KMS-11 (cell line): ENCODE measurements around the gene CRKL.

Experiments used
- H2AFZ ChIP-seq: fragments of 200-600 bp; sonication (generic); 2 replicates; pipeline ENCODE4 v1.6.1; 2016; ENCODE audit warnings: antibody characterized with exemption, mixed run types, low read depth
- H3K27ac ChIP-seq: fragments of 200-600 bp; sonication (generic); 2 replicates; pipeline ENCODE4 v1.6.1; 2016; ENCODE audit warnings: mild to moderate bottlenecking, mixed run types
- H3K27me3 ChIP-seq: fragments of 200-600 bp; sonication (generic); 2 replicates; pipeline ENCODE4 v1.6.1; 2017; ENCODE audit warnings: mild to moderate bottlenecking, low read depth, mixed run types, moderate library complexity; ENCODE audit not compliant: insufficient read depth
- H3K36me3 ChIP-seq: fragments of 200-600 bp; sonication (generic); 2 replicates; pipeline ENCODE4 v1.6.1; 2017; ENCODE audit warnings: mild to moderate bottlenecking, mixed run types; ENCODE audit not compliant: insufficient read depth
- H3K4me1 ChIP-seq: fragments of 200-600 bp; sonication (generic); 2 replicates; pipeline ENCODE4 v1.6.1; 2016; ENCODE audit warnings: mild to moderate bottlenecking, low read depth, mixed run types; ENCODE audit not compliant: poor library complexity, severe bottlenecking
- H3K4me2 ChIP-seq: fragments of 200-600 bp; sonication (generic); 2 replicates; pipeline ENCODE4 v1.7.0; 2016; ENCODE audit warnings: mild to moderate bottlenecking, mixed run types
- H3K4me3 ChIP-seq: fragments of 200-600 bp; sonication (generic); IDR thresholded peaks from 2 replicates; pipeline ENCODE4 v1.6.1; 2017; ENCODE audit warnings: low read depth, low read length, mixed read lengths; ENCODE audit not compliant: insufficient read depth
- H3K79me2 ChIP-seq: fragments of 200-600 bp; sonication (generic); 2 replicates; pipeline ENCODE4 v1.6.1; 2016; ENCODE audit warnings: low read depth, mixed run types; ENCODE audit not compliant: insufficient read depth
- H3K9ac ChIP-seq: fragments of 200-600 bp; sonication (generic); 2 replicates; pipeline ENCODE4 v1.6.1; 2016; ENCODE audit warnings: mild to moderate bottlenecking, mixed run types
- H4K20me1 ChIP-seq: fragments of 200-600 bp; sonication (generic); 2 replicates; pipeline ENCODE4 v1.6.1; 2016; ENCODE audit warnings: mild to moderate bottlenecking, mixed run types; ENCODE audit not compliant: insufficient read depth
- TF ChIP-seq, protein P1 (sequence below): fragments of 200-600 bp; sonication (generic); conservative IDR thresholded peaks from 2 replicates; pipeline ENCODE4 v1.6.1; 2017; ENCODE audit warnings: low read depth, mild to moderate bottlenecking, antibody characterized with exemption, low read length, moderate library complexity, mixed read lengths

CRKL gene

DNA sequence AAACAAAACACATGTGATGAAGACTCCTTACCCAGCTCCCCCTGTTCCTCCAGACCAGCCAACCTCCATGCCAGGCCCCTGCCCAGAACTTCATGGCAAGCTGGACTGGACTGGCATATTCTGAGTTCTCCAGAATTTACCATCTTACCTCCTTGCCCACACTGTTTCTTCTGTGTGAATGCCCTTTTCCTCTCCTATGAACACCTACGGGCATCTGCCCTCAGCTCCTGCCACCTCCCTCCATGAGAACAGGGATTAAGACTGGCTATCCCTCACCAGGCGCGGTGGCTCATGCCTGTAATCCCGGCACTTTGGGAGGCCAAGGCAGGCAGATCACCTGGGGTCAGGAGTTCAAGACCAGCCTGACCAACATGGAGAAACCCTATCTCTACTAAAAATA is 43.4 kb downstream of the CRKL start:
- H4K20me1 ChIP-seq = no peaks in the 10 kb centered on the region
- H3K27ac ChIP-seq = no peak overlapping the region
- H3K36me3 ChIP-seq = no peaks in the 10 kb centered on the region
- H2AFZ ChIP-seq = no peak overlapping the region
- H3K4me1 ChIP-seq = peaks cover 5% of the 10 kb centered on the region
- no peak overlapping the region for H3K9ac ChIP-seq
- no peak overlapping the region for H3K4me2 ChIP-seq
- no peaks in the 10 kb centered on the region for H3K79me2 ChIP-seq
- no peak overlapping the region for H3K4me3 ChIP-seq
- TF ChIP-seq, protein P1, sequence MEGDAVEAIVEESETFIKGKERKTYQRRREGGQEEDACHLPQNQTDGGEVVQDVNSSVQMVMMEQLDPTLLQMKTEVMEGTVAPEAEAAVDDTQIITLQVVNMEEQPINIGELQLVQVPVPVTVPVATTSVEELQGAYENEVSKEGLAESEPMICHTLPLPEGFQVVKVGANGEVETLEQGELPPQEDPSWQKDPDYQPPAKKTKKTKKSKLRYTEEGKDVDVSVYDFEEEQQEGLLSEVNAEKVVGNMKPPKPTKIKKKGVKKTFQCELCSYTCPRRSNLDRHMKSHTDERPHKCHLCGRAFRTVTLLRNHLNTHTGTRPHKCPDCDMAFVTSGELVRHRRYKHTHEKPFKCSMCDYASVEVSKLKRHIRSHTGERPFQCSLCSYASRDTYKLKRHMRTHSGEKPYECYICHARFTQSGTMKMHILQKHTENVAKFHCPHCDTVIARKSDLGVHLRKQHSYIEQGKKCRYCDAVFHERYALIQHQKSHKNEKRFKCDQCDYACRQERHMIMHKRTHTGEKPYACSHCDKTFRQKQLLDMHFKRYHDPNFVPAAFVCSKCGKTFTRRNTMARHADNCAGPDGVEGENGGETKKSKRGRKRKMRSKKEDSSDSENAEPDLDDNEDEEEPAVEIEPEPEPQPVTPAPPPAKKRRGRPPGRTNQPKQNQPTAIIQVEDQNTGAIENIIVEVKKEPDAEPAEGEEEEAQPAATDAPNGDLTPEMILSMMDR = no peak
- H3K27me3 ChIP-seq = peaks cover 10% of the 10 kb centered on the region; the same call in 1 of the 2 replicates

DNA sequence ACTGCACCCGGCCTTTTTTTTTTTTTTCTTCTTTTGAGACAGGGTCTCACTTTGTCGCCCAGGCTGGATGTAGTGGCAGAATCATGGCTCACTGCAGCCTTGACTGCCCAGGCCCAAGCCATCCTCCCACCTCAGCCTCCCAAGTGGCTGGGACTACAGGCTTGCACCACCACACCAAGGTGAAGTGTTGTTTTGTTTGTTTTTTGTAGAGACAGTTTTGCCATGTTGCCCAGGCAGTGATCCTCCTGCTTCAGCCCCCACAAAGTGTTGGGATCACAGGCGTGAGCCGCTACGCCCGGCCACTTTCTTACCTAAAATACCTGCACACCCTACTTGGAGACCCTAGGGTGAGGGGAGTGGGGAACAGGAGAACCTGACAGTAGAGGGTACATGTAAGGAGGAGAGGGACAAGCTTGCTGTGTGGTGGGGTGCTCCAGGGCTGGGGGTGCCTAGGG is 45.3 kb downstream of the CRKL start:
- Histone ChIP-seq H3K4me2 (no peak overlapping the region), H4K20me1 (no peaks in the 10 kb centered on the region), H3K4me1 (peaks cover 5% of the 10 kb centered on the region), H3K27ac (no peak overlapping the region), H2AFZ (no peak overlapping the region), H3K4me3 (no peak overlapping the region), H3K9ac (no peak overlapping the region), H3K79me2 (no peaks in the 10 kb centered on the region), H3K36me3 (no peaks in the 10 kb centered on the region), H3K27me3 (peaks cover 11% of the 10 kb centered on the region; the same call in 1 of the 2 replicates)
- TF ChIP-seq, protein P1 = no peak

DNA sequence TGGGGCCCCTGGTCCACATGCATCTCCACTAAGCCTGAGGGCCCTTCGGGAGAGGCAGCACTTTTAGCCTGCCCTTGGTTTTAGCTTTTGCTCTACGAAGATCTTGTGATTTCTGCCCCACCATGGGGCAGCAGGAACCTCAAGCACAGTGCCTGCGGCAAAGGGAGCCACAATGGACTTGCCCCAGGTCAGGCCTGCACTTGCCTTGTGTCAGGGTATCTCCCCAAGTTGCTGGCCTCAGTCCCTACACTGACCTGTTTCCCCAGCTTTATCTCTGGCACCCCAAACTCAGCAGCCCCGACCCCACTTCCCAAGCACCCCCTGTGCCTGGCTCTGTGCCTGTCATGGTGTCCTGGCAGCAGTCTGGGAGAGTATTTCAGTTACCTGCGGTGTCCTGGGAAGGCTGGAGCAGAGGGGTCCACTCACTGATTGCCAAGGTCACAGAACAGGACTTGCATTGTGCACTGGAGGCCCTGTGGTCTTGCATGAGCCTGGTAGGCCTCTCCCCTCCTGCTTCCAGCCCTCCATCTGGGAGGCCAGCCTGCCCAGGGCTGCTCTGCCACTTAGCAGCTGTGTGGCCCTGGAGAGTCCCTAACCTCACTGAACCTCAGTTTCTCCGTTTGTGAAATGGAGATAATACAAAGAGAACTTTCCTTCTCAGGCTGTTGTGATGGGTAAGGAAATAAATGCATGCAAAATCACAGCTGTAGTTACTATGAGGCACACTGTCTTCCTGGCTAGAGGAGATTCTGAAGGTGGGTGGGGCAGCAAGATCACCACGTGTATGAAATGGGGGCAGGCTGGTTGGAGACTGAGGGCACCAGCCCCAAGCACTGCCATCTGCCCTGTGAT is 46.2 kb downstream of the CRKL start:
- TF ChIP-seq, protein P1 = no peak
- Histone ChIP-seq H3K36me3 (no peaks in the 10 kb centered on the region), H3K4me2 (no peak overlapping the region), H3K27me3 (peaks cover 11% of the 10 kb centered on the region; the same call in 1 of the 2 replicates), H3K27ac (no peak overlapping the region), H2AFZ (no peak overlapping the region), H4K20me1 (no peaks in the 10 kb centered on the region), H3K9ac (no peak overlapping the region), H3K79me2 (no peaks in the 10 kb centered on the region), H3K4me1 (peaks cover 5% of the 10 kb centered on the region), H3K4me3 (no peak overlapping the region)

DNA sequence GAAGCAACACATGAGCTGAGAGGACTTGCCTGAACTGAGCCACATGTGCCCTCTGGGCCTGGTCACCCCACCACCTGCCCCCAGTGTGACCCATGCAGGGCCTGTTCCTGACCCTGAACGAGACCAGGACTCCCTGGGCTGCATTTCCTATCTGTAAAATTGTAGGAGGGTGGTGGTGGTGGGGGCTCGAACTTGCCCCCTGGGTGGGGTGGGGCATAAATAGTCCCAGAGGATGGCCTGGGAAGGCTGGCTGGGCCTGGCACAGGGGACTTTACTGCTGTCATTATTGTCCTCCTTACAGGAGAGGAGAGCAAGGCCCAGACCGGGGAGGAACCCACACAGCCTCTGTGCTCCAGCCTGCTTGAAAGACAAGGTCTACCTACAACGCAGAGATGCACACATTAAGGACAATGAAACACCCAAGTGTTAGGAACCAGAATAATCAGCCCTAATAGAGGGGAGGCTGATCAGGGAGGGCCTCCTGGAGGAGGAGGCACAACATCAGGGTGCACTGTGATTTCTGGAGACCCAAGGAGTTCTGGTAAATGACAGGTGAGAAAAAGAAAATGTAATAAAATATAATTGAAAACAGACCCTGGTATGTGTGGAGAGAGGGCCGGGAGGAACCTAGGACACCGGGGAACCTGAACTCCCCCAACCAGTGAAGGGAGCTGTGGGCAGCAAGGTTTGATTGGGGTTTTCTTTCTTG is 47.0 kb downstream of the CRKL start:
- Histone ChIP-seq H3K36me3 (no peaks in the 10 kb centered on the region), H3K9ac (no peak overlapping the region), H3K4me3 (no peak overlapping the region), H3K4me1 (peaks cover 5% of the 10 kb centered on the region), H3K4me2 (no peak overlapping the region), H3K27ac (no peak overlapping the region), H4K20me1 (no peaks in the 10 kb centered on the region), H3K27me3 (peaks cover 11% of the 10 kb centered on the region; the same call in 1 of the 2 replicates), H3K79me2 (no peaks in the 10 kb centered on the region), H2AFZ (no peak overlapping the region; the same call in 1 of the 2 replicates)
- TF ChIP-seq, protein P1 = no peak
